Activated T-cell treated with anti-CD3 and anti-CD28 coated beads, Interleukin-2, amount 50 U/mL, for 48 hours (primary cell): ENCODE results near the gene C6orf120.

Source experiments
- DNase-seq, 2 experiments: peaks; one replicate each; pipeline ENCODE4 v3.0.0-alpha.2; 2020

The C6orf120 gene

DNA sequence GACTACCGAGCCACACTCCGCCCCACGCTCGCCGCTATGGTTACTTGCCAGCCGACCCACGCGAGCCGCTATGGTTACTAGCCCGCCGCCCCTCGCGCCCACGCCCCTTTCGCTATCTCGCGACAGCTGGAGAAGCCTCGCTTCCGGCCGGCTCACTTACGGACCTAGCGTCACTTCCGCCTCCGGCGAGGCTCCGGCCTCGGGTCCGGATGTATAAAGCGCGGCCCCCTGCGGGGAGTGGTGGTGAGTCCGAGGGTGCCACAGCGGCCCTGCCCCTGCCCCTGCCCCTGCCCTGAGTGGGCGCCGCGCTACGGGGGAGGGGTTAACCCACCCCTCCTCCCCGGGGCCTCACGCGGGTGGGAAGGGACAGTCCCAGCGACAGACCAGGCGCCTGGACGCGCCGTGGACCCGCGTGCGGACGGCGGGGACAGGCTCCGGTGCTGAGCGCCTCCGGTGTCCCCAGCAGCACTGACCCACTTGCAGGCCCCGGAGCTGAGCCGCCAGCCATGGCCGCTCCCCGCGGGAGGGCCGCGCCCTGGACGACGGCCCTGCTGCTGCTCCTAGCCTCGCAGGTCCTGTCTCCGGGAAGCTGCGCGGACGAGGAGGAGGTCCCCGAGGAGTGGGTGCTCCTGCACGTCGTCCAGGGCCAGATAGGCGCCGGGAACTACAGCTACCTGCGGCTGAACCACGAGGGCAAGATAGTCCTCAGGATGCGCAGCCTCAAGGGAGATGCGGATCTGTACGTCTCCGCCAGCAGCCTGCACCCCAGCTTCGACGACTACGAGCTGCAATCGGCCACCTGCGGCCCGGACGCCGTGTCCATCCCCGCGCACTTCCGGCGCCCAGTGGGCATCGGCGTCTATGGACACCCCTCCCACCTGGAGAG lies at the start of gene C6orf120, which contains the start of gene WDR27:
Gene C6orf120 (plus strand): TSS at position 173 of the 886 bp plus-strand sequence. CDS start 334 bp downstream, at position 507.
Gene WDR27 (minus strand): TSS at position 76 of the 886 bp plus-strand sequence. CDS start 13,024 bp downstream, outside the sequence.
- DNase-seq: peak; percentile 98 to 99

DNA sequence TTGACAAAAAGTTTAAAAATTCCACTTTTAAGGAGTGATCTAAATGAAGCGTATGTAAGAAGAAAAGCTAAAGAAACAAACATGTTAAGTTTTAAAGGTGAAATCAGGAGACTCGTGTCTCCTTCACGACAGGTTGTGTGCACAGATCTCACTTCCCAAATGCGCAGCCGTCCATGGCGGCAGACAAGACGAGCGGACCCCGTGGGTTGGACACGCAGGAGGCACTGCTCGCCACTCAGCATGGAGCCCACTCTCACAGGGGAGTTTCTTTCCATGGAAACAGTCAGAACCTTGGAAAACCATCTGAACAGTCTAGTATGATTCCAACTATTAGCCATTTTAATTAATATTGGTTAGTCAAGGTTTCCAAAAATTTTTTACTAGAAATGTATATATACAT lies 49.0 kb upstream of the C6orf120 start:
- DNase-seq: no peak

DNA sequence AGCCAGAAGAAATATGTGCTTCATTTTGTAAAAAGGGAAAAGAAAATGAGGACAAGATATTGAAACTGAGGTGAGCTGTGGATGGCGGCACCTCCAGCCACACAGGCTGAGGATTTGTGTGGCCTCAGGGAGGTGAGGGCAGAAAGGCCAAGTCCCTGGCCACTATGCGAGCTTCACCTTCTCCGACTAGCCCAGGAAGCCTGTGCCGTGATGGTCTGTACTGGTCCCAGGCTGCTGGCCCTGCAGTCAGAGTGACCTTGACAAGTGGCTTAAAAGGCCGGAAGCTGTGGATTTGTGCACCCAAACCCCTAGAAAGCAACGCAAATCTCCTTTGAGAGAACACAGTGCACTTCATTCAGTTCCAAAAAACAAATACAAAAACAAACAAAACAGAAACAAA lies 48.2 kb upstream of the C6orf120 start:
- no peak for DNase-seq

DNA sequence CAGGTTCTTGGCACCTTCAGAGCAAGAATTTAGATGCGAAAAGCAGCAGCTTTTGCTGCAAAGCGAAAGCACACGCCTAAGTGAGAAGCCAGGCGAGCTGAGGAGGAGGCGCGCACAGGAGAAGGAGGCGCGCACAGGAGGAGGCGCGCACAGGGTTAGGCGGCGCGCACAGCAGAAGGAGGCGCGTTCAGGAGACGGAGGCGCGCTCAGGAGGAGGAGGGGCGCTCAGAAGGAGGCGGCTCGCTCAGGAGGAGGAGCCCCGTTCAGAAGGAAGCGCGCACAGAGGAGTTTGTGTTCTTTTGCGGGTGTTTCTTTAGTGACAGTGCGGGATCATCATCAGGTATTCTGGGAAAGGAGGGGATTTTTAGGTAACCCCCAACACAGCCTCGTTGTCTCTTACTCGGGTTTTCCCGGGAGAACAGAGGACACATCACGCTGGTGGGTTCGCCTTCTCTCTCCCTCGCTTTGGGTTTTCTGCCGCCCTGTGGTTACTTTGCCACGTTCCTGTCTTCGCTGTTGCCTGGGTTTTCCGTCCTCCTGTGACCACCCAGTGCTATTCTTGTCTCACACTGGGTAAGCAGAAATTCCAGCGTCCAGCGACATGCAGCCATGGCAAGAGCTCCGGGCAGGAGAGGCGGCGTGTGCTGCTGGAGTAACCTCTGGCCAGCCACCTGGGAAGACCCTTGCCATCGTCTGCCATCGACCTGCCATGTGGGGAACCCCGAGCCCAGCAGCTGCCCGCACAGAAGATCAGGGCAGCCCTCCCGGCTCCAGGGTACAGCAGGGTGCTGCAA lies 47.1 kb upstream of the C6orf120 start:
- peak; percentile 57 to 70 for DNase-seq

GRCh38 chr6:169656546-169657283 lies 45.2 kb upstream of the C6orf120 start:
- peak in 1 of 2 experiments; percentile 10 for DNase-seq

GRCh38 chr6:169657284-169657610 lies 44.7 kb upstream of the C6orf120 start:
- DNase-seq: peak in 1 of 2 experiments; percentile 10

DNA sequence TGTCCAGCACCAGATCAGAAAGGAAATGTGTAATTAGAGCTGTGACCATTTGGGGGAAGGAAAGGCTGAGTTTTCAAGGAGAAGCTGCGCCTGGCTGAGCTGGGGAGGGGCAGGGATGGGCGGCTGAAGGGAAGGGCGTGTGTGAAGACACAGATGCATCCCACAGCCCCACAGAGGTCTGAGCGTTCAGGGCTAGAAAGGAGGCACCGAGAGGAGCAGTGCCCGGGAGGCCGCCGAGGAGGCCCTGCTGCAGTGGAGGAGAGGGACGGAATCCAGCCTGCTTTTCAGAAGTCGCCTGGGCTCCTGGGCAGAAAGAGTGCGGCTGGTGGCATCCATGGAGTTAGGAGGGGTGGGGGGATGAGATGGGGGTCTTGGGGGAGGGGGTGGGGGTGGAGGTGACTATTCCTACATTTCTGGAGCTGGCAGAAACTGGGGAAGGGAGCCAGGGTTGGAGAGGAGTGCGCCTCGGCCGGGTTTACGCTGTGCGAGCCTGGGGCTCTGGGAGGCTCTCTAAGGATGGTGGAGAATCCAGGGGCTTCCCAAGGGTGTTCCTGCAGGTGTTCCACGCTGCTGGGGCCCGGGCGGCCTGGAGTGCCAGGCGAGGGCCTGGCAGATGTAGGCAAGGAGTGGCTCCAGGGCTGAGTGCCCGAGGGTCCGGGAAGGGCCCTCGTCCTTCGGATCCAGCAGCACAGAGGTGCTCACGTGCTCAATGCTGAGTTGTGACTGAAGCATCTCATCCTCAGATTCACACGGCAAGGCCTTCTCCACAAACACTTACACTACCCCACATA lies 41.9 kb upstream of the C6orf120 start:
- DNase-seq: peak in 1 of 2 experiments; percentile 0

- peak in 1 of 2 experiments; percentile 10 for DNase-seq
These were observed 41.1 kb upstream of the C6orf120 start for GRCh38 chr6:169660751-169661390.

GRCh38 chr6:169661391-169661756 lies 40.6 kb upstream of the C6orf120 start:
- DNase-seq: peak in 1 of 2 experiments; percentile 4

DNA sequence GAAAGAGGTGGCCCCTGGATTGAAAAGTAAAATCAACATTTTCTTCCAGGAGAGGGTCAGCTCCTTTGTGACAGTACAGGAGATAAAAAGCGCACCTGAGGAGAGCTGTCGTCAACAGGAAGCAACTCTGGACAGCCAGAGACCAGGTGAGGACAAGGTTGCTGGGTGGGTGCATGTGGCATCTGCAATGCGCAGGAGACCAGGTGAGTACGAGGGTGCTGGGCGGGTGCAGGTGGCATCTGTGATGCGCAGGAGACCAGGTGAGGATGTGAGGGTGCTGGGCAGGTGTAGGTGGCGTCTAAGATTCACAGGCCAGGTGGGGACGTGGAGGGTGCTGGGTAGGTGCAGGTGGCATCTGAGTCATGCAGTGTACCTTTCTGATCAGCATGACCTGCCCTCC lies 38.5 kb upstream of the C6orf120 start:
- DNase-seq: no peak

DNA sequence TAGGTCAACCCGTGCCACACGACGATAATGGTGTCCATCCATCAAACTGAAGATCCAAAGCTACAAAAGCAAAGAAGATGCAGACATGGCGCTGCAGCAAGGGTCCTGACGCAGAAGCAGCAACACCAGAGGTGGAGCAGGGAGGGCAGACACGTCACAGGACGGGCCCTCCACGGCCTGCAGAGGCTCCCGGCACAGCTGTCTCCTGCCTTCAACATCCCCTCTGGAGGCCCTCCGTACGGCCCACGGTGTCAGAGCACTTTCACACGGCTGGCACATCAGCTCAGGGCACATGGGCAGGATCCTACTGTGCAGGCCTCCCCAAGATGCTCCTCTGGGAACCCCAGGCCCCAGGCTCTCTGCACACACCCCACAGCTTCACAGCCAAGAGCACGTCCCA lies 37.7 kb upstream of the C6orf120 start:
- DNase-seq: no peak

DNA sequence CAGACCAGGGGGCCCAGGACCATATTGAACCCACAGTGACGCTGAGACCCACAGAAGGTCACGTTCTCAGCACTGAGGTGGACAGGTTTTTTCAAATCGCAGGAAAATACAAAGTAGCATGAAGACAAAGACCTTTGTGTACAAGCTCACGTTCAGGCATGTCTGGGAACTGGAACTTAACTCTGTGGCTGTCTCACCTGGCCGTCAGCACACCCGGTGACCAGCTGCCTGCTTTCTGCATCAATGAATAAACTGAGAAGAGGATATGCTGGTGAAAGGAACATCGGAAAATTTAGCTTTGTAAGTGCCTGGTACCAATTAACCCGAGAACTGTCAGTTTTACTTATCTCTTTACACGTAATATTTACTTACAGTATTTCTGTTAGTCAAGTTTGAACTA lies 36.6 kb upstream of the C6orf120 start:
- peak in 1 of 2 experiments; percentile 7 for DNase-seq

- no peak for DNase-seq
These were observed 35.5 kb upstream of the C6orf120 start for GRCh38 chr6:169666441-169666840.

DNA sequence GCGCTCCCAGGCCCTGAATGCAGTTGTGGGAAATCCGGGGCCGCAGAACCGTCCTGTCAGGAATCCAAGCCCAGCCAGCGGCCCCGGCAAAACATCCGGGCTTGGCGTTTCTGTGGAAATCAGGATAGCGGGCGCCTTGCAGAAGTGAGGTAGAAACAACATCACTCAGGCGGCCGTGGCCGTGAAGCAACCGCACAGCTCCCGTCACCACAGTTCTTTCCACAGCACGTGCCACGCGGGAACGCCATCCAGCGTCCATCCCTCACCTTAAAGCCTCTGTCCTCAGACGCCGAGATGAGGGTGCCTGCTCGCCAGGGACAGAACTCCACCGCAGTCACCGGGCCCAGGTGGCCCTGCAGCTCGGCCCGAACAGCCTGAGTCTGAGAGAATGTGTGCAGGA lies 34.2 kb upstream of the C6orf120 start:
- peak in 1 of 2 experiments; percentile 6 for DNase-seq

DNA sequence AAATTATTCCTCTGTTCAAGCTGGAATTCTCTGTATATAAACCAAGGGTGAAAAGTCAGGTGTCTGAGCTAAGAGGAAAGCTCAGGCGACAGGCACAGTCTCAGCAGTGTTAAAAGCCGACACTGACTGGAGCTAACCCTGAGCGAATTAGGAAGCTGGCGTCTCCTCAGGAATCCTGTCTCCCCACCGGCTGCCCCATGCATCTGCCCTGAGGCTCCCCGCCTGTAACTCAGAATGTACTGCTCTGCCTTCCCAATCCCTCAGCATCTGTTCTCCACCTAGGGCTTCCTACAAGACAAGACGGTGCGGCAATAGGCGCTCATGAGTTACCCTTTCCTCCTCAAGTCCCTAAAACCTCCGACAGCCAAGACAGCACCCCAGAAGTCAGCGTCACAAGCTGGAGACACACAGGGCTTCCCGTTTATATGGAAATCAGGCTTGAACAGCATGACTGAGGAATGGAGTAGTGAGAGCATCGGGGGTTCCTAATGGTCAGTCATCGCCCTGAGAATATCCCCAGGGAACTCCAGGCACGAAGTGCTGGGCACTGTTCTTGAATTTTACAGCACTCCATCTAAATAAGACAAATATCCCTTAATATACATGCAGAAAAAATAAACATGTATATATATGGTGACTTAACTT lies 33.6 kb upstream of the C6orf120 start:
- no peak for DNase-seq

- no peak for DNase-seq
These were observed 32.8 kb upstream of the C6orf120 start for GRCh38 chr6:169669147-169669546.

GRCh38 chr6:169669889-169670288 lies 32.0 kb upstream of the C6orf120 start:
- no peak for DNase-seq

DNA sequence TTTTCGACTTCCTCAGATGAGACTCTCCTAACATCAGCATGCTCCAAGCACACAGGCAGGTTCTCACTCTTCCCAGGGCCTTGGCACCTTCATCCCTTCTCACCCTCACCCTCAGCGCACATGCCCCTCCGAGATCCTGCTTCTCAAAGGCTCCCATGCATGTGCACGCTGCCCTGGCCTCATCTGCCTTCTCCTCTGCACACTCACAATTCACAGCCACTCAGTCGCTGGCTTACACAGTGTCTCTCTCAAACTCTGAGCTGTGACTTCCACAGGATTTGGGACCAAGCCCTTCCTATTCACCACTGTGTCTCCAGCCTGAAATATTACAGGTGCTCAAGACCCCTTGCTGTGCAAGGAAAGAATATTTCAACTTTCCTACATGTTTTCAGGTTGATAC lies 30.4 kb upstream of the C6orf120 start:
- no peak for DNase-seq

GRCh38 chr6:169675011-169675410 lies 26.9 kb upstream of the C6orf120 start:
- DNase-seq: no peak

- DNase-seq: no peak
These were observed 24.8 kb upstream of the C6orf120 start for GRCh38 chr6:169677096-169677495.

- DNase-seq: no peak
These were observed 23.6 kb upstream of the C6orf120 start for GRCh38 chr6:169678342-169678741.
